COLO829 (cell line): ENCODE measurements around the gene UPF2.

Experiments used
- DNase-seq: peaks from one replicate; pipeline ENCODE4 v3.0.0; 2012; ENCODE audit warnings: low spot score

The UPF2 gene

DNA sequence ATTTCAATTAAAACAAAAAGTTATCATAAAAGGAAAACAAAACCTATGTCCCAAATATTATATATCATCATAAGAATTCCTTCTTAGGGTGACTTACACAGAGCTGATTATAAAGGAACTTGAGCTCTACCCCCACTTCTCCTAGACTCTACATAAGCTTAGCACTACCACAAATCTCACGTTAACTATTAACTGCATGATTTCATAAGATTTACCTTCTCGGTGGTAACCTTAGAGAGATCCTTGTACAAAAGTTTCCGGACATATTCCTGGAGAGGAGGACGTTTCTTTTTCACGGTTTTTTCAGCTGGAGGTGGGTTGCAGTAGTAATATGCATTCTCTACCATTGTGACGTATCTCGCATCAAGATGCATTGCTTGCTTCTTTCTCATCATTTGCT, 83.7 kb downstream of the UPF2 start:
- no peak for DNase-seq

DNA sequence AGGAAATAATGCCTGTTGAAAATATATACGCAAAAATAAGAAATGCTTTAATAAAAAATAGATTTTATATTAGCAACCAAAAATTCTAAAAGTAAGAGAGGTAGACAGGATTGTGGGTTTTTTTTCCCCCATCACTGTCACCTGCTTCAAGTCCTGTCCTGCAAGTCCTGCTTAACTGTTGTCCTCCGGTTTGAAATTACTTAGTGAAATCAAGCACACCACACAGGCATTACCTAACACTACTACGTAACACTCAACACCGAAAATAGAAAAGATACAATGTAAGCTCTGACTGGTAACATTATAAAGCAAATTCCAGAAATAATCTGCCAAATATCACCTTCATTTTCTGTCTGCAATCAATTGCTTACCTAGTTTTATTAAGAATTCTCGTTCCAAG, 90.9 kb downstream of the UPF2 start:
- DNase-seq = no peak

DNA sequence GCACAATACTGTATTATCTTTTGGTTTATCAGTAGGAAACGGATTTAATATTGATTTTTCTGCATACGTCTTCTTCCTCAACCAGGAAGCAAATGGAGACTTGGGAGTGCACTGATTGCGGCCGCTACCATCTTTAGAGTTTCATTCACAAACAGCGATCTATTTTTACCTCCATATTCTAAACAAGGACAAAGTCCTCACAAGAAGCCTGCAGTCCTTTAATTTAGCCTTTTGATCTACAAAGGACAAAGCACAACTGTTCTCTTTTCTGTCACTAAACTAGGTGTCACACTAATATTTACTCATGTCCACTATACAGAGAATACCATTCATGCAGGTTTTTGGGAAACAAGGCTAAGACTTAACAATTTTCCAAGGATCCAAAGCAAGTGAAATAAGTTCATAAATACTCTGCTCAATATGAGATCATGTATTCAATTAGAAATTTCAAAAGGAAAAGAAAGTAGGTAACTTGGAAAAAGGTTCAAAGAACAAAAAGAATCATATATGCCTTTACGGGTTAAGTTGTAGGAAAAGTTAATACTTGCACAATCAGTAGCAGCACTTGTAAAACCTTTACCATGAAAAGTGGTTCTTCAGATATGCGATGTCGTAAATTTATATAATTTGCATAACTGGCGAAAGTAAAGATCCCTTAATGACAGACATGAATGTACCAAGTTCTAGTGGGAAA, 92.1 kb downstream of the UPF2 start:
- DNase-seq = no peak

DNA sequence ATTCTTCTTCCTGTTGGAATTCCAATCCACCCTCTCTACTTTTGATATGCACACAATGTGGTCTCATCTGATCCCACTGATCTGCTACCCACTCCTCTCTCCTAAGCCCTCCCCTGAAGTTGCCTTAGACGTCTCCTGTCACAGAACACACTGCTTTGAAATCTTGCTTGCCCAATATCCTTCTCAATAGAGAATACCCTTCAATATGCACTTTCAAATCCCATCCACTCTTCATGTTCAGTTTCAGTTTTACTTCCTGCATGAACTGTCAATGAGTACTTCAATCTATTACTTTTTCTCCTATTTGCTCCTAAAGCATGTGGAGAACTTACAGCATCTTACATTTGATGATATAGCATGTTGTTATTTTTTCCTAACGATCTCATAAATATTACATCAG, 93.5 kb downstream of the UPF2 start:
- no peak for DNase-seq

DNA sequence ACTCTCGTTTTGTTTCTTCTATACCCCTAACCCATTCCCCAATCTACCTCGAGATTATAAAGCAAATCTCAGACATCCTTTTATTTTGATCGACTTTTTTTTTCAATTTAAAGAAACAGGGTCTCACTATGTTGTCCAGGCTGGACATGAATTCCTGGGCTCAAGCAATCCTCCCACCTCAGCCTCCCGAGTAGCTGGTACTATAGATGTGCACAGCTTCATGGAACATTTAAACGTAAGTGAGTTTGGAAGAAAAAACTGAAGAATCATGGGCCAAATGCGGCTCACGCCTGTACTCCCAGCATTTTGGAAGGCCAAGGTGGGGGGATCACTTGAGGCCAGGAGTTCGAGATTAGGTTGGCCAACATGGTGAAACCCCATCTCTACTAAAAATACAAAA, 96.0 kb downstream of the UPF2 start:
- no peak for DNase-seq

DNA sequence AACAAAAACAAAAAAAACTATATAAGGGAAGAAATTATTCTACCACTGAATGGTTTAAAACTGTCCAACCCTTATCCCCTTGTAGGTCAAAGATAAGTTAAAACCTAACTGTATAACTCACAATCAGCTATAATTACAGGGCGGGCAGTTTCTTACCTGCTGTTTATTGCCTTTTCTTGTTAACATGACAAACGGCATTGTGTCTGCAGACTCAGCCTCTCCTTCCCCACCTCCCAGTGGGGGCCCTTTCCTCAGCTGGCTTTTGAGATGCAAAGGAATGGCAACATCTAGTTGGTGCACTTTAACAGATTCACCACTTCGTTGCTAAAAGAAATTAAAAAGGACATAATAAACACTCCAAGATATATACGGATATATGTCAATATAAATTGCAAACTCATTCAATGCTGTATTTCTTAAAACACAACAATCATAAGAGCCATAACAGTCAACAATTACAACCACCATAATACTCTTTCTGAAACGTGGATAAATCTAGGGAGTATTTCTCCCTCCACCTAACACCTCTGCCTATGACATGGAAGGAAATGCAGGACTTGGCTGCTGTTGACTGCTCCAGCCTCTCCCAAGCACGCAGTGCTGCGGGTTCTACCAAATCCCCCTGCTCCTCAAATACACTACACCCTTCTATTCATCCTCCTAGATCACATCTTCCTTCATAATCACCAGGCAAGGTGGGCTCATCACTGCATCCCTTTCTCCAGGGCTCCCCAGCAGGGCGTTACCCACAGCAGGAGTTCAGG, 106.0 kb downstream of the UPF2 start:
- no peak for DNase-seq

DNA sequence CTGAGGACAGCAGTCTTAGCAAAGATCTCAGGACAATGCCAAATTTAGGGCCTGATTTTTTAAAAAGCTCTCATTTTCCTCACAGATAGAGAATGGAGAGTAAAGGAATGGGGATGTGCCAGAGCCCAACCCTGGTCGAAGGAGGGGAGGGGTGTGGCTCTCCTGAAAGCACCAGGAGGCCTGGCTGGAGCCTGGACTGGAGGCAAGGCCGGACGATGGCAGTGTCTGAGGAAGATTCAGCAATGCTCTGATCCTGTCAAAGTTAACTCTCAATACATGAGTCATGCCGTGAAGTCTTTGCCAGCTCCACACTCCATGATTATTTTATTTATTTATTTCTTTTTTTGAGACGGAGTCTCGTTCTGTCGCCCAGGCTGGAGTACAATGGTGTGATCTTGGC, 108.3 kb downstream of the UPF2 start:
- DNase-seq = no peak

DNA sequence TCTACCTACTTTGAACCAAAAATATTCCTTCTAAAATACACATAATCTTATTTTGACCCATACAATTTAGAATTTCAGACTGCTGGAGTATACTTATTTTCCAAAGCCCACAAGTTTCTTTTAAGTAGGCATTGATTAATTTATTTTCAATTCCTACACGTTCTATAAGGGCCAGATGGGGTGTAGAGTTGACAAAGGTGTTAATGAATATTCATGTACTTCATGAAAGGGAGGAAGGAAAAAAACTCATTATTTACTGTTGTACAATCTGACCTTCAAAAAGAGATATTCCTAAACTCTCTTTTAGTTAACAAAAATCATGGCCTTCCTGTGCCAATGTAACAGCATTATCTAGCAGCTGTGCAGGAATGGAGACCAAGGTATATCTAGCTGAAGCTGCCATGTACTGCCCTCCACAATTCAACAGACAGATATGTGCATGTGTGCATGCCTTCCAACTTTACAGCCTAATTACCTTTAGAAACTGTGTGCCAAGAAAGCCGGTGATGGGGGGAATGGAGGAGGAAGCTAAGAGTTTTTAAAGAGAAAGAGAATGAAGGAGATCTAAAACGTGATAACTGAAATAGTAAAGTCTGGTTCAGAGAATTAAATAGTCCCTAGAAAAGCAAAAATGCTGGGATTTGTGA, 108.9 kb downstream of the UPF2 start:
- DNase-seq = no peak

DNA sequence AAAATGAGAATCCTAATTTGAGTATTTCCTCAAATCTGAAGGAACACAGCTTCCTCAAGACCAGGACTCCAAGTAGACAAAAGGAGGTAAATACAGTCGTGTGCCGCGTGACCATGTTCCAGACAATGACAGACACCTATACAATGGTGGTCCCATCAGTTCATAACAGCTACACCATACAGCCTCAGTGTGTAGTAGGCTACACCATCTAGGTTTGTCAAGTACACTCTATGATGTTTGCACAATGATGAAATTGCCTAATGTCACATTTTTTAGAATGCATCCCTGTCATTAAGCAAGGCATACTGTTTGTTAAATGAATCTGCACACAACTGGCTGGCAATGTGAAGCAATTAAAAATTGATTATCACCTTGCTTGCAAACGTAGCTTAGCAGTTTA, 111.6 kb downstream of the UPF2 start:
- no peak for DNase-seq

DNA sequence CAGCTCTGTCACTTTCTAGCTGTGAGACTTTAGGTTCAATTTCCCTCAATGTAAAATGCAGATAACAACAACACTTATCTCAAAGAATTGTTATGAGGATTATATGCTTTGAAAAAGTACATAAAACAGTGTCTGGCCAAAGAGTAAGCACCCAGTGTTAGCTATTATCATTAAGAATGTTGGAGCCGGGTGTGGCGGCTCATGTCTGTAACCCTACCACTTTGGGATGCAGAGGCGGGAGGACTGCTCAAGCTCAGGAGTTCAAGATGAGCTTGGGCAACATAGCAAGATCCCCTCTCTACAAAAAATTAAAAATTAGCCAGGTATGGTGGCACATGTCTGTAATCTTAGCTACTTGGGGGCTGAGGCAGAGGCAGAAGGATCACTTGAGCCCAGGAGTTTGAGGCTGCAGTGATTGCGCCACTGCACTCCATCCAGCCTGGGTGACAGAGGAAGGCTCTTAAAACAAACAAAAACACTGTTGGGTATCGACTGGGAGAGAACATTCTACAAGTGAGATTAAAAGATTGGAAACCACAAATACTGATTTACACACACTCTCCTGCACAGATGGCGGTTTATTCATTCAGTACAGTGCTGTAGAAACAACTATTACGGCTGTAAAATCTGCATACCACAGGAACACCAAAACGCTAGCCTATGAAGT, 112.2 kb downstream of the UPF2 start:
- DNase-seq = no peak

DNA sequence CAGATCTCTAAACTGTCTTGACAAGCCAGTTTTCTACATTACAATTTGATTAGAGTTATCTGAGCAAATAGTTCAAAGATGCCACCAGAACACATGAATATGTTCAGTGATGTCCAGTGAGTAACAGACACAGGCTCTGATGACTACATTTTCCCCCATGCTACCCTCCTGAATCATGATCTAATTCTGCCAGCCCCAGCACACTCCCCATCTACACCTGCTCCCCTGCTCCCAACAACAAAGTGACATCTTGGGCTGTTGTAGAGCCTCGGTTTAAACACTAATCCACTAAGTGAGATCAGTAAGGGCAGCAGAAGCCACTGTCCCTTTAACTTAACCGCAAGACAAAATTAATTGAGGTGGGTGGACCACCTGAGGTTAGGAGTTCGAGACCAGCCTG, 114.9 kb downstream of the UPF2 start:
- no peak for DNase-seq

DNA sequence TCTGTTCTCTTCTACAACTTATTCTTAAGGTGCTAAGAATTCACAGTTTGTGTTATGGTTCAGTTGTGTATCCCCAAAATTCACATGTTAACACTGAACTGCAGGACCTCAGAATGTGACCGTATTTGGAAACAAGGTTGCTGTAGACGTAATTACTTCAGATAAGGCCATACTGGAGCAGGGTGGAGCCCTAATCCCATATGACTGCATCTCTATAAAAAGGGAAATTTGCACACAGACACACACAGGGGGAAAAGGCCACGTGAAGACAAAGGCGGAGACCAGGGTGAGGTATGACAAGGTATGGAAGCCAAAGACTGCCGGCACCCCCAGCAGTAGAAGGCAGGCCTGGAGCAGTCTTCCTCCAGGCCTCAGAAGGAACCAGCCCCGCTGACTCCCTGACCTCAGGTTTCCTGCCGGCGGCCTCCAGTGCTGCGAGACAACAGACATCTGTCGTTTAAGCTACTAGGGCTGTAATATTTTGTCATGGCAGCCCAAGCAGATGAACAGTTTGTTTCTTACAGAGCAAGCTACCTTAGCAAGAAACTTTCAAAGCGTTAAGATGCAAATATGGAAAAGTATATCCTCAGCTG, 120.7 kb downstream of the UPF2 start:
- DNase-seq = no peak

DNA sequence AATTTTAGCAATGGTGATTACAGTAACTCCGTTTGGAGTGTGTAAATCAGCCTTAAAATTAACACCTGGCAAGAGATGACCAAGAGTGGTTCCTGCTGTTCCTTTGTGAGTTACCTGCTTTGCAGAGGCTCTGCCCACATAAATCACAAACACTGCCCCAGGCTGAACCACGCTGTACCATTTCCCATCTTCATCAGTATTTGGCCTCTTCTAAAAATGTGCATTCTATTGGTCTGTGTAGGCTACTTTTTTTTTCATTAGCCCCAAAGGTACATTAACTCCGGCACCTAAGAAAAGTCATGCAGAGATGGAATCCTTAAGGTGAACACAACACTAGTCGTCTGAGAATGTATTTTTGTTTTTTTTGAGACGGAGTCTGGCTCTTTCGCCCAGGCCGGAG, 123.3 kb downstream of the UPF2 start:
- no peak for DNase-seq

DNA sequence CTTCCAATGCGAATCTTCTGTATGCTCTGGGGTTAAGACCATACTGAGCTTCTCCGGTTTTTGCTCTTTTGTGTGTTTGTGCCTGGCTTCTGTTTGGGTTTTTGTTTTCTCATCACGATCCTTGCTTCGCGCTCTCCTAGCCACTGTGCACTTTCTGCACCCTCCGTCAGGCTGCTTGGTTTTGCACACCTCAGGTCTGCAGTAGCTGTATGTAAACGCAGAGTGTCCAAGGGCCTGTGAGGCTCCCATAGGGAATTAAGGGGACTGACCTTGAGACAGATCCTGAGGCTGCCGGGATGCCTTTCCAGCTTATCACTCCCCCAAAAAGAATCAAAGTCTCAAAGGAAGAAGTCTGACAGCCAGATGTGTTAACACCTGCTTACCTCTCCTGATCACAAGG, 124.2 kb downstream of the UPF2 start:
- DNase-seq = no peak

DNA sequence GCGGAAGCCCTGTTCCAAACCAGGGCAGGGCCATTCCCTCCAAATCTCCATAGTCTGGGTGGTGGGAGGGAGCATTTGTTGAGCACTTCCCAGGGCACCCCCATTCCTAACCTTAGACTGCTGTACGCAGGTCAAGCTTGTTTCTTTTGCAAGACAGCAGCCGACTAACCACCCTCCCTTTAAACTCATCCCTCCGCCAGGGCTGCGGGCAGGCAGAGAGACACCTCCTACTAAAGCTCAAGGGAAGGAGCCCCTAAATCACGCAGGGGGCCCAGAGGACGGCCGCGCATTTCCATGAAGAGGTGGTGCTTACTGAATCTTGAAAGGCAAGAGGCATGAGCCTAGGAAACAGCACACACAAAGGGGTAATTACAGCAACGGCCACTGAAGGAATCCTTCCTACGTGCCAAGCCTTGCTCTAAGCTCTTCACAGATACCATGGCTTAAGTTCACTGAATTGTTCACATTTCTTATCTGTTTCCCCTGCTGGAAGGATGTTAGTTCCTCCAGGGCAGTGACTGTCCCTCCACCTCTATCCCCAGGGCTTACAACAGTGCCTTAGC, 129.4 kb downstream of the UPF2 start:
- no peak for DNase-seq

DNA sequence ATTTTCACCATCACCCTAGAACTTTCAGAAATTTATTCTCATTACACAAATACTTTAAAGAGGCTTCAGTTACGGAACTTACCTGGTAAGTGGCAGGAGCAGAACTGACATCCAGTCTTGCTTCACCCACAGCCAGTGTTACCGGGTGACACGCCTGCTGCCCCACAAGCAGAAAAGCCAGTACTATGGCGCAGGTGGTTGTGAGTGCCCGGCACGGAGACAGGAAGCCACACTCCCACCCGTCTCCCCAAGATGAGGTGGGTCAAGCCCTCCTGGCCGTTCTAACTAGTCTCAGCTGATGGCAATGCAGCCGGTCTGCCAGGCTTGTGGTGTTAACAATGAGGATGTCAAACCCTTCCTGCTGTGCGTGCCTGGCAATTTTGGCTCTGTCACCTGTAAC, 132.5 kb downstream of the UPF2 start:
- DNase-seq = no peak

DNA sequence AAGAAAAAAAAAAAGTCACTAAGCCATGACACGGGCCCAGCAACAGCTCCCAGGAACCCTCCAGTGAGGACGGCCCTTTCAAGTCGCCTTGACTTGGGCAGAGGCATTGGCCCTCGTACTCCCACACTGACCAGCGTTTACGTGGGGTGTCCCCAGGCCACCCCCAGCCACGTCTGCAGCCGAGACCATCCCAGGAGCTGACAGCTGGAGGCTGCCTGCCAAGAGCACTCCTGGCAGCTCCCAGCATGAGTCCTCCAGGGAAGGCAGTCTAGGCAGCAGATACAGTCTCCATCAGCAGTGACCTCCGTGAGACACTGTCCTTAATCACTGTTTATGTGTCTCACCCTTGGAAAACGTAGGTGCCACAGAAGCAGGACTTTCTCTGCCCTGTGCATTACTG, 133.0 kb downstream of the UPF2 start:
- no peak for DNase-seq

DNA sequence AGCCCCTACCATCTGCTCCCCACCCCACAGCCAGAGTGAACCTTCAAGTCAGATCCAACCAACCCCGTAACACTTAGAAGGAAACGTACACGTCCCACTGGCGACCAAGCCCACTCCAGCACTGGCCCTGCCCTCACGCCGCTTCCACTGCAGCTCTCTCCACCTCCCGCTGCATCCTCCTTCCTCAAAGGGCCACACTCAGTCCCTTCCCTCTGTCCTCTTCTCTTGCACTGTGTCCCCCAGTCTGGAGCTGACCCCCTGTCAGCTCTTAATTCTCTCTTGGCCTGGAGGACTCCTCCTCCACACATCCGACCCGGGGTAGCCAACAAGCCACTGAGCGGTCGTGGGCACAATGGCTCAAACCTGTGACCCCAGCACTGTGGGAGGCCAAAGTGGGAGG, 133.6 kb downstream of the UPF2 start:
- no peak for DNase-seq

DNA sequence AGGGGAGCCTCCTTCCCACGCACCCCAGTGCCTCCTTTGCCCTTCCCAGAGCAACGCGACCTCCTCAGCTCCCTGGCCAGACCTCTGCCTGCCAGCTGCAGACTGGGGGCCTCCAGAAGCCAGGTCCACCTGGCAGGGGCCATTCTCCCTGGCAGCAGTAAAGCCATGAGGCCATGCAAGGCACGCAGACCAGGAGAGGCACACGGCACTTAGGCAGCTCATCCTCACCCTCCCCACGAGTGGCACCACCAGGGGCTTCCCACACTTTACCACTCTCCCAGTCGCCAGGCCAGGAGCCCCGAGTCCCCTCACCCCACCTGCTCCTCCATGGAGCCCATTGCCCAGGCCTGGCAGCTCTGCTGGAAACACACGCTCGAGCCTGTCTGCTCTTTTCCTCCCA, 134.1 kb downstream of the UPF2 start:
- no peak for DNase-seq

DNA sequence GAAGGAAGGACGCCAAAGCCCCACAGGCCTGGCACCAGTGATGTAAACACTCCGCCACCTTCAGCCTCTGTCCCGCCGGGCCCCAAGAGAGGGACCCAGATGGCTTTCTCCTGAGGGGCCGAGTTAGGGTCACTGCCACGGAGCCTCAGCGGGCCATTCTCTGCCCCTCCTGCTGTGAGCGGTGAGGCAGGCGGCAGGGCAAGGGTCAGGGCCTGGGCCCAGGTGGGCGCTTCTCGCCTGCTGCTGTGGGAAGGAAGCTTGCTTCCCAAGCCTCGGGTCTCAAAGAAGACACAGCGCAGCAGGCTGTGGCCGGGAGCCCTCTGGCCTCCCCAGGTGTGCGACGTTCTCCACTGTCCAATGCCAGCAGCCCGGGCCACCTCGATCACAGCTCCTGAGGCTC, 134.7 kb downstream of the UPF2 start:
- no peak for DNase-seq

DNA sequence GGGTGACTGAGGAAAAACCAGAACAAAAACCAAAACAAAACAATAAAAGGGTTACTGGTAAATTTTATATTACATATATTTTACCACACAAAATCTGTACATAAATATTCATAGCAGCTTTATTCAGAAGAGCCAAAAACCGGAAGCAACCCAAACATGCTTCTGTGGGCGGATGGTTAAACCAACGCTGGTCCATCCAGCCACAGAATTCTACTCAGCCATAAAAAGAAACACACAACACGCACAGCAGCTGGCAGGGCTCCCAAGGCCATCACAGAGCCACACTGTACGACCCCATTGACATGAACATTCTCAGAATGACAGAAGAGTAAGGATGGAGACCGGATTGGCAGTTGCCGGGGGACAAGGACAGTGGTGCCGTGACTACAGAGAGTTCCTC, 135.9 kb downstream of the UPF2 start:
- DNase-seq = no peak

DNA sequence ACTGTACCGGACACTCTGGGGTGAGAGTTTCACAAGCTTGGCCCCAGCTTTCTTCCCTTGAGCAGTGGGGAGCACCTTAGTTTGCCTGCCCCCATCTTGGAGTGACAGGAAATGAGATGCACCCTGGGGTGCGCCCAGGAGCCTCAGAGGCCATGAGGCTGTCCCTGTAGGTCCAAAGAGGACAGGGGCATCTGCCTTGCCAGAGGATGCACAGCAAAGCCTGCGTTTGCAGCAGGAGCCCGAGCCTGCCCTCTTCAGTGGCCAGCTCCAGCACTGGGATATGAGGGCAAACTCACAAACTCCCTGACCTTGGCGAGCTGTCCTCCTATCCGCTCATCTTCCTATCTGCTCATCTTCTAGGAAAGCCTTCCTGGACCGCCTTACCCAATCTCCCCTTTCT, 140.0 kb downstream of the UPF2 start:
- no peak for DNase-seq
